Measurements from ENCODE around the gene IVD. TPM values are rescaled to one million over a fixed set of nuclear protein-coding genes. Genes with fewer than 3 reads are reported as not detected.

The IVD gene
- total and polyA plus RNA-seq, 4 donors = 40.3 to 156 (median 94.4) TPM

DNA sequence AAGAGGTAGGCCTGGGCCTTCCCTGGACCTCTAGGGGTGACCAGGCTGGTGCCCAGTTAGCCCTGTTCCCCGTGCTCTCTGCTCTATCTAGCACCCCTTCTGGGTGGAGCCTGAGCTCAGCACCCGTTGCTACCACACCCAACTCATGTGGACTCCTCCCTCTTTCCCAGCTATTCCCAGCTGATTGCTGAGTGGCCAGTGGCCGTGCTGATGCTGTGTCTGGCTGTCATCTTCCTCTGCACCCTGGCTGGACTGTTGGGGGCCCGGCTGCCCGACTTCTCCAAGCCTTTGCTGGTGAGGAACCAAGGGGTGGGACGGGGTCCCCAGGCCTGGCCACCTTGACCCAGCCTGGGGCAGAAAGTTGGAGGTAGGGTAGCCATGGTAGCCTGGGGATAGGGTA, 41.3 kb upstream of the IVD start:
- H3K9me3 ChIP-seq (ENCODE audit: control insufficient read depth in 4 of 4, low read length in 3 of 4) = no peaks in the 10 kb centered on the region
- H3K4me1 ChIP-seq (ENCODE audit: control insufficient read depth in 4 of 4, insufficient read depth in 4 of 4, low read length in 3 of 4) = peaks cover 6 to 24% (median 13%) of the 10 kb centered on the region in 4 donors
- no peak overlapping the region for H3K4me3 ChIP-seq (ENCODE audit: low read depth in 1 of 3, low read length in 3 of 3)
- H3K9ac ChIP-seq (ENCODE audit: low read depth in 1 of 2, low read length in 2 of 2) = no peak overlapping the region
- H3K27me3 ChIP-seq (ENCODE audit: control insufficient read depth in 4 of 4, insufficient read depth in 4 of 4, low read length in 3 of 4) = no peaks in the 10 kb centered on the region
- TF ChIP-seq, protein P1, sequence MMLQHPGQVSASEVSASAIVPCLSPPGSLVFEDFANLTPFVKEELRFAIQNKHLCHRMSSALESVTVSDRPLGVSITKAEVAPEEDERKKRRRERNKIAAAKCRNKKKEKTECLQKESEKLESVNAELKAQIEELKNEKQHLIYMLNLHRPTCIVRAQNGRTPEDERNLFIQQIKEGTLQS (IDR thresholded peaks at IDR 0.05) = no peak
- TF ChIP-seq, protein P2, sequence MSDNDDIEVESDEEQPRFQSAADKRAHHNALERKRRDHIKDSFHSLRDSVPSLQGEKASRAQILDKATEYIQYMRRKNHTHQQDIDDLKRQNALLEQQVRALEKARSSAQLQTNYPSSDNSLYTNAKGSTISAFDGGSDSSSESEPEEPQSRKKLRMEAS (IDR thresholded peaks at IDR 0.05) = no peak
- TF ChIP-seq, protein P3, sequence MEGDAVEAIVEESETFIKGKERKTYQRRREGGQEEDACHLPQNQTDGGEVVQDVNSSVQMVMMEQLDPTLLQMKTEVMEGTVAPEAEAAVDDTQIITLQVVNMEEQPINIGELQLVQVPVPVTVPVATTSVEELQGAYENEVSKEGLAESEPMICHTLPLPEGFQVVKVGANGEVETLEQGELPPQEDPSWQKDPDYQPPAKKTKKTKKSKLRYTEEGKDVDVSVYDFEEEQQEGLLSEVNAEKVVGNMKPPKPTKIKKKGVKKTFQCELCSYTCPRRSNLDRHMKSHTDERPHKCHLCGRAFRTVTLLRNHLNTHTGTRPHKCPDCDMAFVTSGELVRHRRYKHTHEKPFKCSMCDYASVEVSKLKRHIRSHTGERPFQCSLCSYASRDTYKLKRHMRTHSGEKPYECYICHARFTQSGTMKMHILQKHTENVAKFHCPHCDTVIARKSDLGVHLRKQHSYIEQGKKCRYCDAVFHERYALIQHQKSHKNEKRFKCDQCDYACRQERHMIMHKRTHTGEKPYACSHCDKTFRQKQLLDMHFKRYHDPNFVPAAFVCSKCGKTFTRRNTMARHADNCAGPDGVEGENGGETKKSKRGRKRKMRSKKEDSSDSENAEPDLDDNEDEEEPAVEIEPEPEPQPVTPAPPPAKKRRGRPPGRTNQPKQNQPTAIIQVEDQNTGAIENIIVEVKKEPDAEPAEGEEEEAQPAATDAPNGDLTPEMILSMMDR (IDR thresholded peaks at IDR 0.05; ENCODE audit: low read depth, low read length, missing input control) = no peak
- TF ChIP-seq YY1 (IDR thresholded peaks at IDR 0.05) (no peak), RXRA (IDR thresholded peaks at IDR 0.05) (no peak), RAD21 (IDR thresholded peaks at IDR 0.05) (no peak), FOXA1 (IDR thresholded peaks at IDR 0.05) (no peak), FOXA2 (IDR thresholded peaks at IDR 0.05) (no peak), JUND (IDR thresholded peaks at IDR 0.05) (no peak), HNF4A (conservative IDR thresholded peaks at IDR 0.05) (no peak), HNF4G (IDR thresholded peaks at IDR 0.05) (no peak), TAF1 (conservative IDR thresholded peaks at IDR 0.05) (no peak)
- TF ChIP-seq, protein P4, sequence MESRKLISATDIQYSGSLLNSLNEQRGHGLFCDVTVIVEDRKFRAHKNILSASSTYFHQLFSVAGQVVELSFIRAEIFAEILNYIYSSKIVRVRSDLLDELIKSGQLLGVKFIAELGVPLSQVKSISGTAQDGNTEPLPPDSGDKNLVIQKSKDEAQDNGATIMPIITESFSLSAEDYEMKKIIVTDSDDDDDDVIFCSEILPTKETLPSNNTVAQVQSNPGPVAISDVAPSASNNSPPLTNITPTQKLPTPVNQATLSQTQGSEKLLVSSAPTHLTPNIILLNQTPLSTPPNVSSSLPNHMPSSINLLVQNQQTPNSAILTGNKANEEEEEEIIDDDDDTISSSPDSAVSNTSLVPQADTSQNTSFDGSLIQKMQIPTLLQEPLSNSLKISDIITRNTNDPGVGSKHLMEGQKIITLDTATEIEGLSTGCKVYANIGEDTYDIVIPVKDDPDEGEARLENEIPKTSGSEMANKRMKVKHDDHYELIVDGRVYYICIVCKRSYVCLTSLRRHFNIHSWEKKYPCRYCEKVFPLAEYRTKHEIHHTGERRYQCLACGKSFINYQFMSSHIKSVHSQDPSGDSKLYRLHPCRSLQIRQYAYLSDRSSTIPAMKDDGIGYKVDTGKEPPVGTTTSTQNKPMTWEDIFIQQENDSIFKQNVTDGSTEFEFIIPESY (IDR thresholded peaks at IDR 0.05) = no peak
- WGBS = 87% methylated on average over 6 of the region's 6 CpGs
- DNase-seq (ENCODE audit: low spot score) = no peak
- H3K36me3 ChIP-seq (ENCODE audit: control insufficient read depth in 4 of 4, insufficient read depth in 3 of 4, low read depth in 1 of 4, low read length in 3 of 4) = no peaks in the 10 kb centered on the region
- H3K27ac ChIP-seq (ENCODE audit: low read depth in 1 of 2, low read length in 2 of 2) = no peak overlapping the region

DNA sequence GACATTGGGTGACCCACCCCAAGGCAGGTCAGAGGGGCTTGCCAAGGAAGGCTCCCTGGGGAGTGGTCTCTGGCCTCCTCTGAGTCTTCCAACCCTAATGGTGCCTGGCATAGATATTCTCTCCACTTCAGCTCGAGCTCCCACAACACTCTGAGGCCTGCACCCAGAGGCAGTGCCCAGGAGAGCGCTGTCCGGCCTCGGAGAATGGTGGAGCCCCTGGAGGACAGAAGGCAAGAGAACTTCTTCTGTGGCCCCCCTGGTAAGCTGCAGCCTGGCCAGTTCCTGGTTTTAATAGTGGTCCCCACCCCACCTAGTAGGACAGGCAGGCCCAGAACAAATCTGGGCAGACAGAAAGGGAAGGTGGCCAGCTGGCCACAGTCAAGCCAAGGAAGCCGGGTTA, 40.6 kb upstream of the IVD start:
- WGBS = 95% methylated on average over 5 of the region's 5 CpGs

More for the DNA sequence above, 40.6 kb upstream of the IVD start:
- Histone ChIP-seq H3K27me3 (ENCODE audit: control insufficient read depth in 4 of 4, insufficient read depth in 4 of 4, low read length in 3 of 4) (no peaks in the 10 kb centered on the region), H3K4me1 (ENCODE audit: control insufficient read depth in 4 of 4, insufficient read depth in 4 of 4, low read length in 3 of 4) (peaks cover 6 to 24% (median 13%) of the 10 kb centered on the region in 4 donors), H3K9ac (ENCODE audit: low read depth in 1 of 2, low read length in 2 of 2) (no peak overlapping the region), H3K27ac (ENCODE audit: low read depth in 1 of 2, low read length in 2 of 2) (no peak overlapping the region), H3K9me3 (ENCODE audit: control insufficient read depth in 4 of 4, low read length in 3 of 4) (no peaks in the 10 kb centered on the region), H3K4me3 (ENCODE audit: low read depth in 1 of 3, low read length in 3 of 3) (no peak overlapping the region), H3K36me3 (ENCODE audit: control insufficient read depth in 4 of 4, insufficient read depth in 3 of 4, low read depth in 1 of 4, low read length in 3 of 4) (no peaks in the 10 kb centered on the region)
- no peak for TF ChIP-seq RXRA (IDR thresholded peaks at IDR 0.05)
- no peak for TF ChIP-seq GABPA (IDR thresholded peaks at IDR 0.05 in 1 of 2, conservative IDR thresholded peaks at IDR 0.05 in 1 of 2)
- no peak for TF ChIP-seq TAF1 (conservative IDR thresholded peaks at IDR 0.05)
- TF ChIP-seq, protein P4 (IDR thresholded peaks at IDR 0.05) = no peak
- no peak for TF ChIP-seq FOXA2 (IDR thresholded peaks at IDR 0.05)
- TF ChIP-seq, protein P5, sequence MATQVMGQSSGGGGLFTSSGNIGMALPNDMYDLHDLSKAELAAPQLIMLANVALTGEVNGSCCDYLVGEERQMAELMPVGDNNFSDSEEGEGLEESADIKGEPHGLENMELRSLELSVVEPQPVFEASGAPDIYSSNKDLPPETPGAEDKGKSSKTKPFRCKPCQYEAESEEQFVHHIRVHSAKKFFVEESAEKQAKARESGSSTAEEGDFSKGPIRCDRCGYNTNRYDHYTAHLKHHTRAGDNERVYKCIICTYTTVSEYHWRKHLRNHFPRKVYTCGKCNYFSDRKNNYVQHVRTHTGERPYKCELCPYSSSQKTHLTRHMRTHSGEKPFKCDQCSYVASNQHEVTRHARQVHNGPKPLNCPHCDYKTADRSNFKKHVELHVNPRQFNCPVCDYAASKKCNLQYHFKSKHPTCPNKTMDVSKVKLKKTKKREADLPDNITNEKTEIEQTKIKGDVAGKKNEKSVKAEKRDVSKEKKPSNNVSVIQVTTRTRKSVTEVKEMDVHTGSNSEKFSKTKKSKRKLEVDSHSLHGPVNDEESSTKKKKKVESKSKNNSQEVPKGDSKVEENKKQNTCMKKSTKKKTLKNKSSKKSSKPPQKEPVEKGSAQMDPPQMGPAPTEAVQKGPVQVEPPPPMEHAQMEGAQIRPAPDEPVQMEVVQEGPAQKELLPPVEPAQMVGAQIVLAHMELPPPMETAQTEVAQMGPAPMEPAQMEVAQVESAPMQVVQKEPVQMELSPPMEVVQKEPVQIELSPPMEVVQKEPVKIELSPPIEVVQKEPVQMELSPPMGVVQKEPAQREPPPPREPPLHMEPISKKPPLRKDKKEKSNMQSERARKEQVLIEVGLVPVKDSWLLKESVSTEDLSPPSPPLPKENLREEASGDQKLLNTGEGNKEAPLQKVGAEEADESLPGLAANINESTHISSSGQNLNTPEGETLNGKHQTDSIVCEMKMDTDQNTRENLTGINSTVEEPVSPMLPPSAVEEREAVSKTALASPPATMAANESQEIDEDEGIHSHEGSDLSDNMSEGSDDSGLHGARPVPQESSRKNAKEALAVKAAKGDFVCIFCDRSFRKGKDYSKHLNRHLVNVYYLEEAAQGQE (IDR thresholded peaks at IDR 0.05) = no peak
- no peak for TF ChIP-seq FOXA1 (IDR thresholded peaks at IDR 0.05)
- no peak for TF ChIP-seq EGR1 (IDR thresholded peaks at IDR 0.05; ENCODE audit: low read depth in 2 of 2)
- TF ChIP-seq, protein P2 (IDR thresholded peaks at IDR 0.05) = no peak
- TF ChIP-seq HNF4G (IDR thresholded peaks at IDR 0.05) = no peak
- TF ChIP-seq JUND (IDR thresholded peaks at IDR 0.05) = no peak
- TF ChIP-seq, protein P1 (IDR thresholded peaks at IDR 0.05) = no peak
- no peak for TF ChIP-seq HNF4A (conservative IDR thresholded peaks at IDR 0.05)
- TF ChIP-seq RAD21 (IDR thresholded peaks at IDR 0.05) = no peak
- TF ChIP-seq SP1 (IDR thresholded peaks at IDR 0.05) = no peak
- TF ChIP-seq, protein P3 (IDR thresholded peaks at IDR 0.05; ENCODE audit: low read depth, low read length, missing input control) = no peak
- no peak for TF ChIP-seq YY1 (IDR thresholded peaks at IDR 0.05)
- no peak for TF ChIP-seq NR2F2 (IDR thresholded peaks at IDR 0.05)
- no peak for DNase-seq (ENCODE audit: low spot score)

Measured in liver (tissue), 9 donors.